GM18499 (cell line): ENCODE results near the gene UNC93A.
"Not testable (repeated sequence)": the region's sequence is repeated elsewhere in the genome, so short reads cannot be mapped to it uniquely, and the experiment has no call there.

Source experiments
- ATAC-seq: cut with Tn5 transposase; IDR thresholded peaks from one replicate; pipeline ENCODE4 v1.9.1; 2021; ENCODE audit warnings: moderate number of reproducible peaks; ENCODE audit not compliant: insufficient read depth, unreplicated experiment

UNC93A gene

GRCh38 chr6:167270499-167271311, 20.4 kb upstream of the UNC93A start:
- ATAC-seq, result no peak

GRCh38 chr6:167272151-167272550, 19.0 kb upstream of the UNC93A start:
- ATAC-seq, result no peak

GRCh38 chr6:167272696-167273379, 18.3 kb upstream of the UNC93A start:
- ATAC-seq, result no peak

GRCh38 chr6:167274270-167274669, 16.8 kb upstream of the UNC93A start:
- no peak for ATAC-seq

GRCh38 chr6:167275001-167275400, 16.1 kb upstream of the UNC93A start:
- no peak for ATAC-seq

GRCh38 chr6:167275436-167275835, 15.7 kb upstream of the UNC93A start:
- ATAC-seq, result no peak

GRCh38 chr6:167276772-167277533, 14.2 kb upstream of the UNC93A start:
- no peak for ATAC-seq

- not testable (repeated sequence) for ATAC-seq
Observed at GRCh38 chr6:167278173-167278940, 12.8 kb upstream of the UNC93A start.

GRCh38 chr6:167279766-167280446, 11.2 kb upstream of the UNC93A start:
- no peak for ATAC-seq

- ATAC-seq, result not testable (repeated sequence)
Observed at GRCh38 chr6:167280466-167280865, 10.6 kb upstream of the UNC93A start.

GRCh38 chr6:167282165-167282564, 8.9 kb upstream of the UNC93A start:
- ATAC-seq, result no peak

- ATAC-seq, result not testable (repeated sequence)
Observed at GRCh38 chr6:167284565-167284964, 6.5 kb upstream of the UNC93A start.

- no peak for ATAC-seq
Observed at GRCh38 chr6:167285077-167285770, 5.9 kb upstream of the UNC93A start.

GRCh38 chr6:167287513-167288048, 3.5 kb upstream of the UNC93A start:
- ATAC-seq, result no peak

GRCh38 chr6:167288591-167289225, 2.4 kb upstream of the UNC93A start:
- ATAC-seq, result not testable (repeated sequence)

GRCh38 chr6:167289291-167289690, 1.8 kb upstream of the UNC93A start:
- not testable (repeated sequence) for ATAC-seq

GRCh38 chr6:167291623-167292300, 647 bp downstream of the UNC93A start:
- no peak for ATAC-seq
